ENCODE data around the gene CGB7.

- TF ChIP-seq, protein P1, sequence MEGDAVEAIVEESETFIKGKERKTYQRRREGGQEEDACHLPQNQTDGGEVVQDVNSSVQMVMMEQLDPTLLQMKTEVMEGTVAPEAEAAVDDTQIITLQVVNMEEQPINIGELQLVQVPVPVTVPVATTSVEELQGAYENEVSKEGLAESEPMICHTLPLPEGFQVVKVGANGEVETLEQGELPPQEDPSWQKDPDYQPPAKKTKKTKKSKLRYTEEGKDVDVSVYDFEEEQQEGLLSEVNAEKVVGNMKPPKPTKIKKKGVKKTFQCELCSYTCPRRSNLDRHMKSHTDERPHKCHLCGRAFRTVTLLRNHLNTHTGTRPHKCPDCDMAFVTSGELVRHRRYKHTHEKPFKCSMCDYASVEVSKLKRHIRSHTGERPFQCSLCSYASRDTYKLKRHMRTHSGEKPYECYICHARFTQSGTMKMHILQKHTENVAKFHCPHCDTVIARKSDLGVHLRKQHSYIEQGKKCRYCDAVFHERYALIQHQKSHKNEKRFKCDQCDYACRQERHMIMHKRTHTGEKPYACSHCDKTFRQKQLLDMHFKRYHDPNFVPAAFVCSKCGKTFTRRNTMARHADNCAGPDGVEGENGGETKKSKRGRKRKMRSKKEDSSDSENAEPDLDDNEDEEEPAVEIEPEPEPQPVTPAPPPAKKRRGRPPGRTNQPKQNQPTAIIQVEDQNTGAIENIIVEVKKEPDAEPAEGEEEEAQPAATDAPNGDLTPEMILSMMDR (IDR thresholded peaks at IDR 0.05): no peak
- no peak for TF ChIP-seq POLR2A (IDR thresholded peaks at IDR 0.05)
These were observed 37.2 kb upstream of the CGB7 start for GRCh38 chr19:49094505-49095482.

Data from esophagus squamous epithelium (tissue), 4 donors.